GM12878 (cell line): ENCODE results near the gene ACSM5. TPM values are rescaled to one million over a fixed set of nuclear protein-coding genes. Genes with fewer than 3 reads are reported as not detected.

Experiments used
- ATAC-seq: fragments of 200-7000 bp; cut with Tn5 transposase; 3 replicates; pipeline ENCODE4 v1.9.1; 2020; ENCODE audit warnings: mild to moderate bottlenecking, moderate library complexity
- BruUV-seq: library from RNA; stranded (reverse); fragments of 400-500 nt; replicated peaks from 2 replicates; lab custom pipeline; 2021; lab: Mats Ljungman, UMichigan
- CTCF ChIA-PET: fragments of 300-600 bp; sonication (Branson Sonifier 250); formaldehyde crosslinking; extraction: SDS; loops from one replicate; lab custom pipeline; 2021; ENCODE audit warnings: inconsistent platforms; lab: Yijun Ruan, JAX
- POLR2A ChIA-PET: fragments of 350-600 bp; formaldehyde crosslinking; extraction: SDS; loops from one replicate; lab custom pipeline; 2021; ENCODE audit warnings: inconsistent platforms; lab: Charles Lee
- RAD21 ChIA-PET: fragments of 300-600 bp; sonication (Branson Sonifier 250); formaldehyde crosslinking; loops from one replicate; lab custom pipeline; 2023; ENCODE audit warnings: antibody characterized with exemption; ENCODE audit not compliant: unreplicated experiment; lab: Charles Lee
- SMC1A ChIA-PET: fragments of 300-600 bp; sonication (Branson Sonifier 250); formaldehyde crosslinking; loops from one replicate; lab custom pipeline; 2023; ENCODE audit not compliant: unreplicated experiment, uncharacterized antibody; lab: Charles Lee
- DNase-seq: peaks from one replicate; pipeline ENCODE4 v3.0.0-alpha.2; 2011; ENCODE audit warnings: low read depth, low spot score
- FAIRE-seq: peaks from 3 replicates; lab custom pipeline; 2011; peaks lifted over from hg19 to GRCh38; lab: Jason Lieb, UNC
- H2AFZ ChIP-seq: 2 replicates; pipeline ENCODE4 v1.6.0; 2011; ENCODE audit warnings: low read depth, low read length, control low read depth; ENCODE audit not compliant: control insufficient read depth
- H3K27ac ChIP-seq: 2 replicates; pipeline ENCODE4 v1.5.1; 2011; ENCODE audit warnings: control low read depth; ENCODE audit not compliant: control insufficient read depth, insufficient read depth
- H3K27me3 ChIP-seq, 2 experiments: replicated peaks in 1 of 2; 2 replicates each; pipeline versions ENCODE4 v1.6.0 to v1.6.1; 2011; ENCODE audit warnings: low read length in 1 of 2; ENCODE audit not compliant: control insufficient read depth in 2 of 2, insufficient read depth in 2 of 2
- H3K36me3 ChIP-seq, 2 experiments: 2 replicates each; pipeline ENCODE4 v1.5.1; 2011; ENCODE audit warnings: low read length in 1 of 2; ENCODE audit not compliant: control insufficient read depth in 2 of 2, insufficient read depth in 2 of 2
- H3K4me1 ChIP-seq: 2 replicates; pipeline ENCODE4 v1.6.1; 2011; ENCODE audit warnings: mild to moderate bottlenecking, low read length, moderate library complexity, mixed read lengths; ENCODE audit not compliant: control insufficient read depth, insufficient read depth
- H3K4me2 ChIP-seq: 2 replicates; pipeline ENCODE4 v1.6.0; 2011; ENCODE audit warnings: control low read depth; ENCODE audit not compliant: control insufficient read depth, insufficient read depth
- H3K4me3 ChIP-seq: fragments of 200-600 bp; sonication (generic); 2 replicates; pipeline ENCODE4 v1.5.1; 2016
- H3K79me2 ChIP-seq: 2 replicates; pipeline ENCODE4 v1.6.0; 2011; ENCODE audit warnings: low read length; ENCODE audit not compliant: control insufficient read depth, insufficient read depth
- H3K9ac ChIP-seq: 2 replicates; pipeline ENCODE4 v1.8.0; 2011; ENCODE audit warnings: low read length, control low read depth, mixed read lengths; ENCODE audit not compliant: control insufficient read depth, insufficient read depth
- H3K9me3 ChIP-seq: replicated peaks from 3 replicates; pipeline ENCODE4 v1.5.1; 2011; ENCODE audit warnings: mild to moderate bottlenecking, low read length; ENCODE audit not compliant: control insufficient read depth, insufficient read depth
- H4K20me1 ChIP-seq: 2 replicates; pipeline ENCODE4 v1.6.0; 2011; ENCODE audit not compliant: control insufficient read depth, insufficient read depth
- ASH2L ChIP-seq: fragments of 300-600, 200-600 bp; sonication (generic); IDR thresholded peaks from 2 replicates; pipeline ENCODE4 v1.6.1; 2017; ENCODE audit warnings: low read depth, mild to moderate bottlenecking, borderline replicate concordance
- ATF7 ChIP-seq: fragments of 450-650 bp; IDR thresholded peaks from 2 replicates; pipeline ENCODE4 v1.6.1; 2016; ENCODE audit warnings: low read depth, mild to moderate bottlenecking
- BRCA1 ChIP-seq: IDR thresholded peaks from 2 replicates; pipeline ENCODE4 v1.6.1; 2011; ENCODE audit warnings: low read depth, low read length, improper control_type of control experiment
- EZH2 ChIP-seq: IDR thresholded peaks from 2 replicates; pipeline ENCODE4 v1.6.1; 2012; ENCODE audit warnings: low read depth, mild to moderate bottlenecking, control low read depth, inconsistent platforms, low read length, borderline replicate concordance; ENCODE audit not compliant: control insufficient read depth
- FOXM1 ChIP-seq: IDR thresholded peaks from 2 replicates; pipeline ENCODE4 v1.6.1; 2012; ENCODE audit warnings: low read depth, mild to moderate bottlenecking, inconsistent platforms, low read length, moderate library complexity
- IRF4 ChIP-seq: IDR thresholded peaks from 2 replicates; pipeline ENCODE4 v1.6.1; 2011; ENCODE audit warnings: low read depth, low read length
- NRF1 ChIP-seq: conservative IDR thresholded peaks from 2 replicates; pipeline ENCODE4 v1.6.1; 2011; ENCODE audit warnings: mild to moderate bottlenecking, low read depth, low read length, improper control_type of control experiment
- RBBP5 ChIP-seq: fragments of 200-600 bp; sonication (generic); conservative IDR thresholded peaks from 2 replicates; pipeline ENCODE4 v1.6.1; 2016
- RFX5 ChIP-seq: IDR thresholded peaks from 2 replicates; pipeline ENCODE4 v1.6.1; 2011; ENCODE audit warnings: low read depth, low read length, improper control_type of control experiment
- SUPT20H ChIP-seq: IDR thresholded peaks from 2 replicates; pipeline ENCODE4 v1.6.1; 2011; ENCODE audit warnings: low read depth, mild to moderate bottlenecking, low read length, moderate library complexity, borderline replicate concordance; ENCODE audit not compliant: control insufficient read depth
- ZNF24 ChIP-seq: fragments of 450-650 bp; IDR thresholded peaks from 2 replicates; pipeline ENCODE4 v1.6.1; 2017; ENCODE audit warnings: antibody characterized with exemption, mild to moderate bottlenecking
- WGBS: methylation state at CpG from one replicate; pipeline ENCODE4 v1.1.6; 2016; ENCODE audit warnings: low lambda C conversion rate; ENCODE audit not compliant: insufficient replicate concordance, insufficient coverage; ENCODE audit errors: missing lambda C conversion rate; 5-methylcytosine and 5-hydroxymethylcytosine counted together
- in situ Hi-C: fragments of 300-500 bp; cut with MboI; formaldehyde crosslinking; loops from 9 replicates; pipeline ENCODE4 v1.14.3; 2018; ENCODE audit warnings: mixed read lengths
- intact Hi-C: fragments of 100-400 bp; cut with micrococcal nuclease; formaldehyde crosslinking; loops from one replicate; pipeline ENCODE4 v1.14.2; 2022; ENCODE audit not compliant: unreplicated experiment
- polyA plus RNA-seq, 11 experiments: library from polyadenylated mRNA; depleted of rRNA in 4 of 11; unstranded in 6 of 11; stranded (reverse) in 5 of 11; fragments of >200 nt; fragmentation: Nextera tagmentation in 4 of 11; fragmentation: Illumina TruSeq in 1 of 11; extraction: Ambion mirVana in 4 of 11; extraction: Trizol in 1 of 11; gene quantifications; 1 replicate in 1 of 11; 2 replicates in 10 of 11; pipeline versions ENCODE4 v1.2.1 to v1.2.3, GENCODE V29; 2011 to 2016; ENCODE audit warnings: inconsistent platforms in 2 of 11, missing spikeins in 2 of 11, low read depth in 1 of 11
- total RNA-seq, 4 experiments: library from RNA; depleted of rRNA in 3 of 4; stranded (reverse); fragments of >200 nt in 3 of 4; fragmentation: Illumina TruSeq in 1 of 4; extraction: Trizol in 1 of 4; gene quantifications; 2 replicates each; pipeline versions ENCODE4 v1.2.1 to v1.2.3, GENCODE V29; 2013 to 2021
- TF ChIP-seq, protein P1 (sequence below): IDR thresholded peaks from 2 replicates; pipeline ENCODE4 v1.6.1; 2011; ENCODE audit warnings: low read depth, mild to moderate bottlenecking, low read length, moderate library complexity, borderline replicate concordance; ENCODE audit errors: extremely low read depth

Gene ACSM5
- total and polyA plus RNA-seq, 10 of the 15 experiments (the other 5 are each of a cell fraction or from before 2014, with no cell fraction given) = 0.07 to 0.54 (median 0.26) TPM; not detected in 3

DNA sequence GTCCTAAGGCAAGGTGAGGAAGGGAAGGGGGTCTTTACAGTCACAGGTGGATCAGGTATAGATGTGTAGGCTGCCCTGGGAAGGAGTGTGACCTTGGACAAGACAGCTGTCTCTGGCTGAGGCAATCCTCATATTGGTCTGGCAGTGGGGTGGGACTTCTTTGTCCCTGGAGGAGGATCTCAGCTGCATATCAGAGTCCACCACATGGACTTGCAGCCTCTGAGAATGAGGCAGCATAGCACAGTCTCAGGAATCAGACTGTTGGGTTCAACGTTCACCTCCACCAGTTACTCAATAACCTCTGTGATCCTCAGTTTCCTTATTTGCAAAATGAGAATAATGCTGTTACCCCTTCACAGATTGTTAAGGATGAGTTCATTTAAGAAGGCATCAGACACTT is 75.4 kb downstream of the ACSM5 start:
- in situ Hi-C loops (no loop called here), intact Hi-C loops (no loop called here)
- ChIA-PET RAD21 (no interaction called here), SMC1A (no interaction called here), CTCF (no interaction called here), POLR2A (no interaction called here)
- ATAC-seq (no peak), DNase-seq (no peak), FAIRE-seq (no peak)
- TF ChIP-seq NRF1 (no peak), IRF4 (no peak), BRCA1 (no peak), RFX5 (no peak), SUPT20H (no peak), ASH2L (no peak), EZH2 (no peak), ATF7 (no peak), ZNF24 (no peak), FOXM1 (no peak), RBBP5 (no peak)
- TF ChIP-seq, protein P1, sequence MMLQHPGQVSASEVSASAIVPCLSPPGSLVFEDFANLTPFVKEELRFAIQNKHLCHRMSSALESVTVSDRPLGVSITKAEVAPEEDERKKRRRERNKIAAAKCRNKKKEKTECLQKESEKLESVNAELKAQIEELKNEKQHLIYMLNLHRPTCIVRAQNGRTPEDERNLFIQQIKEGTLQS = no peak
- H4K20me1 ChIP-seq = no peaks in the 10 kb centered on the region
- no TSS peak for BruUV-seq
- H3K4me3 ChIP-seq = no peak overlapping the region
- no peaks in the 10 kb centered on the region for H3K9me3 ChIP-seq
- 0% methylated on average over 1 of the region's 1 CpG for WGBS
- H3K36me3 ChIP-seq = no peaks in the 10 kb centered on the region
- no peak overlapping the region for H2AFZ ChIP-seq
- H3K9ac ChIP-seq = no peak overlapping the region
- no peak overlapping the region for H3K4me2 ChIP-seq
- no peaks in the 10 kb centered on the region for H3K79me2 ChIP-seq
- H3K4me1 ChIP-seq = no peaks in the 10 kb centered on the region
- no peak overlapping the region for H3K27ac ChIP-seq
- no peaks in the 10 kb centered on the region for H3K27me3 ChIP-seq
